Ovary (tissue), 3 donors: ENCODE measurements around the gene EXOSC10.

Experiments
- CTCF ChIP-seq, 3 donors: fragments of 450-650 bp in 2 of 3; fragments of 200-600 bp in 1 of 3; IDR thresholded peaks; one replicate each; pipeline versions ENCODE4 v1.5.1 to v1.8.0; 2016 to 2022; ENCODE audit warnings: antibody characterized with exemption in 3 of 3, mild to moderate bottlenecking in 1 of 3
- POLR2A ChIP-seq: fragments of 450-650 bp; IDR thresholded peaks from one replicate; pipeline ENCODE4 v1.6.1; 2017; ENCODE audit warnings: antibody characterized with exemption, mild to moderate bottlenecking, moderate library complexity
- donor health status: DM: no; HTN: no; CAD: no.

GRCh38 chr1:11071463-11072215 lies 28.0 kb downstream of the EXOSC10 start:
- TF ChIP-seq CTCF (IDR thresholded peaks at IDR 0.05) (no peak), POLR2A (no peak)
